UCSD-AML1 (cell line): ENCODE measurements around the gene FAAP100.
A peak's percentile ranks its signal among the peaks of the same experiment; 100 is the strongest.

ENCODE experiments used
- DNase-seq: peaks from one replicate; lab custom pipeline; 2025; ENCODE audit not compliant: unreplicated experiment; lab: John Stamatoyannopoulos, UW

Gene FAAP100

GRCh38 chr17:81513372-81513752 is 38.8 kb downstream of the FAAP100 start:
- peak; percentile 71 for DNase-seq

- DNase-seq: peak; percentile 92
Measured at GRCh38 chr17:81512562-81513371, 39.4 kb downstream of the FAAP100 start, which contains the start of gene ACTG1. ACTG1 (minus strand) TSS chr17:81512799; CDS start chr17:81512354, 445 bp downstream.

DNA sequence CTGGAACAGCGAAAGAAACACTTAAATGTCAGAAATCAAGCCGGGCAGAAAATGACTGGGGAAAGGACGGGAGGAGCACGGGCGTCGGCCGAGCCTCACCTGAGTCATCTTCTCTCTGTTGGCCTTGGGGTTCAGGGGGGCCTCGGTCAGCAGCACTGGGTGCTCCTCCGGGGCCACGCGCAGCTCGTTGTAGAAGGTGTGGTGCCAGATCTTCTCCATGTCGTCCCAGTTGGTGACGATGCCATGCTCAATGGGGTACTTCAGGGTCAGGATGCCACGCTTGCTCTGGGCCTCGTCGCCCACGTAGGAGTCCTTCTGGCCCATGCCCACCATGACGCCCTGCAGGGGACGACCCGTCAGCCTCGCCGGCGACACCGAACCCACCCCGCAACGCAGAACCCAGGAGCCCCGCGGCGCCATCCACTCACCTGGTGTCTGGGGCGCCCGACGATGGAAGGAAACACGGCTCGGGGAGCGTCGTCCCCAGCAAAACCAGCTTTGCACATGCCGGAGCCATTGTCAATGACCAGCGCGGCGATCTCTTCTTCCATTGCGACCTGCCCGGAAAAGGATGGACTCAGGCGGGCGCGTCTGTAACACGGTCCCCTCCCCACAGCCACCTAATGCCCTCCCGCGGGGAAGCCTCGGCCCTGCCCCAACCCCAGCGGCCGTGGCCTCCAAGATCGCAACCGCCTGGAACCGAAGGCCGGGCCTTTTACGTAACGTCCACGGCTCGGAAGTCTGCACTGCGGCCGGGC is 40.2 kb downstream of the FAAP100 start:
- DNase-seq: no peak

DNA sequence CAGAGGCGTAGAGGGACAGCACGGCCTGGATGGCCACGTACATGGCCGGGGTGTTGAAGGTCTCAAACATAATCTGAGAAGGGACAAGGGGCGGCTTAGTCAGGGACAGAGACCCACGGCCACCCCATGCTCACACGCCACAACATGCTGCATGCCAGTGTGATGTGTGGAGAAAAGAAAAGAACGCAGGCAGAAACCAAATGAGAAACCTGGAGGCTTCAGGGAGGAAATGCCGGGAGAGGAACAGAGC is 40.7 kb downstream of the FAAP100 start:
- DNase-seq: no peak

DNA sequence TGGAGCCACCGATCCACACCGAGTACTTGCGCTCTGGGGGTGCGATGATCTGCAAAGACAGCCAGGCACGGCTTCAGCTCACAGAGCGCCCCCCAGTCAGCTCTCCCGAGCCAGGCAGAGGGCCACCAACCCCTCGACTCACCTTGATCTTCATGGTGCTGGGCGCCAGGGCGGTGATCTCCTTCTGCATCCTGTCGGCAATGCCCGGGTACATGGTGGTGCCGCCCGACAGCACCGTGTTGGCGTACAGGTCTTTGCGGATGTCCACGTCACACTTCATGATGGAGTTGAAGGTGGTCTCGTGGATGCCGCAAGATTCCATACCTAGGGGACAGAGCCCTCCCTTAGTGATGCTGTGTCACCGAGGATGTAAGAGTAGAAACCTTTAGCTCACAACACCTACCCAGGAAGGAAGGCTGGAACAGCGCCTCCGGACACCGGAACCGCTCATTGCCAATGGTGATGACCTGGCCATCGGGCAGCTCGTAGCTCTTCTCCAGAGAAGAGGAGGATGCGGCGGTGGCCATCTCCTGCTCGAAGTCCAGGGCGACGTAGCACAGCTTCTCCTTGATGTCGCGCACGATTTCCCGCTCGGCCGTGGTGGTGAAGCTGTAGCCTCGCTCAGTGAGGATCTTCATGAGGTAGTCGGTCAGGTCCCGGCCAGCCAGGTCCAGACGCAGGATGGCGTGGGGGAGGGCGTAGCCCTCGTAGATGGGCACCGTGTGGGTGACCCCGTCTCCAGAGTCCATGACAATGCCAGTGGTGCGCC is 41.2 kb downstream of the FAAP100 start:
- DNase-seq: no peak

GRCh38 chr17:81509972-81510784 is 42.0 kb downstream of the FAAP100 start:
- no peak for DNase-seq

DNA sequence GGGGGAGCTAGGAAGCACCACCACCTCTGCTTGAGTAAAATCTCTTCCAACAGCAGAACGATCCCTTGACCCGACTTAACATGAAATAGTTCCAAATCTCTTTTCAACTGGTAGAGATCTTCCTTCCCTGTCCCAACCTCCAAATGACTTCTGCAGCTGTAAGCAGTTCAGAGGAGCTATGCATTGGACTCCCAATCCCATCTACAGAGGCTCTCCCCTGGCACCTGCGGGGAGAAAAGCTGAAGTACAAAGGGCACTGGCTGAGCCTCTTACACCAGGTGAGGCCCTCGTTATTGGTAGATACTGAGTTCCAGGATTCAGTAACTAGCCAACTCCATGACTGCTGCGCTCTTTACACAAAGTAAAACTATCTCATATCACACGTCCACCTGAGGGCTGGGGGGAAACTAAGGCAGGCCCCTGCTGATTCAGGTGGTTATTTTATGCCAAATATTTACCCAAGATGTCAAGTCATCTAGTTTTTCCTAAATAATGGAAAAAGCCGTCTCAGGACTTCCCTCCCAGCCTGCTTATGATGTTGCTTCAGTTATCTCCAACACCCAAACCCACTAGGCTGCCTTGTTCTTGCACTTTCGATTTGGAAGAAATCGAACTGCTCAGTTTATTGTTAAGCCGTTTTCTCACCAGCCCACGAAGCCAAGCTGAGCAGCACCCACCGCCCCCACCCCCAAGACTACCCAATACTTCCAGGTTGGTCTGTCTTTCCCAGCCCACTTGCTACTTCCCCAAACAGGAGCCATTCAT is 42.8 kb downstream of the FAAP100 start:
- DNase-seq: no peak

- no peak for DNase-seq
Measured at GRCh38 chr17:81508639-81509206, 43.4 kb downstream of the FAAP100 start.

- no peak for DNase-seq
Measured at GRCh38 chr17:81503619-81504018, 48.5 kb downstream of the FAAP100 start.

DNA sequence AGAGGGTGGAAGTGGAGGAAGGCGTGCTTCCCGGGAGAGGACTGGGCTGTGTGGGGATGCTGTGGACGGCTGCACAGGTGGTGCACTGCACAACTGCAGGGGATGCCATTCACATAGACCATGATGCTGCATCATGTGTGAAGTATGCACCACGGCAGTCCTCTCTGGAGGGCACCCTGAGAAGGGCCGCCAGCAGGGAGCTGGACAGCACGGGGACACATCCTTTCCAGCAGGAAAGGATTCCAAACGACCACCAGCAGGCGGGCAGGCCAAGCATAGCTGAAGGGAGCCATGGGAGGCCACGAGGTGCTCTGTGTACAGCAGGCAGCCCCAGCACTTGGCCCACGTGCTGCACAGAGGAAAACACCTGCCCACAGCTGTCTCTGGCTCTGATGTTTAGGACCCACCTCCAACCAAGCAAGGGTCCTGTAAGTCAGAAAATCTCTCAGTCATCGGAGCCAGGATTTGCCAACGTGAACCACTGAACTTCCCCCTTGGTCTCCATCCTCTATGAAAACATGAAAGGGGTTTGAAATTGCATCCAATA is 49.6 kb downstream of the FAAP100 start:
- no peak for DNase-seq

DNA sequence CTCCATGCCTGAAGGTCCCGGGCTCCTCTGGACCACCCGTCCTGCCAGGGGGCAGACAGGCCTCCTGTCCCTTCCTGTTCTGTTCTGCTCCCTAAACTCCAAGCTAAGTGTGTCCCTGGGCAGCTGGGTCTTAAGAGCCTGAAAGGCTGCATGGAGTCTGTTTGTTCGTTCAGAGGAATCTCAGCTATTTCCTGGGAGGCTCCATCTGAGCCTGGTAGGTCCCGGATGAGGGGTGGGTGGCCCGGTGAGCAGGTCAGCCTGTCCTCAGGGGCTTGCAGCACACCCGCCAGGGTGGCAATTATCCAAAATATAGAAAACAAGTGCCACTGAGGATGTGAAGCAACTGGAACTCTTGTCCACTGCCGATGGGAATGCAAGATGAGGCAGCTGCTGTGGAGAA is 52.1 kb downstream of the FAAP100 start:
- no peak for DNase-seq

DNA sequence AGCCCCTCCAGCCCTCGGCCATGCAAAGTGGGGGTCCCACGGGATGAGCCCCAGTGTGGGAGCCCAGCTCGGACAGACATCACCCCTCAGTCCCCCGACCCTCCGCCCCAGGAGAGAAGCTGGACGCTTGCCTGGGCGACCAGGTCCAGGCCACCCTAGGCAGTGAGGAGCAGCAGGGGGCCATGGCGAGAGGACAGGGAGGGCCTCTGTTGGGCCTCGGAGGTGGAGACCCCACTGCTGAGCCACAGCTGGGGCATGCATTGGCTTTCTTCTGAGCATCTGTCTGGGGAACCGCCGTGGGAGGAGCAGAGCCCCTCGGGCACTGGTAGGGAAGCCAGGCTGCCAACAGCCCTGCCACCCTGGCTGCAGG is 52.6 kb downstream of the FAAP100 start:
- DNase-seq: no peak

DNA sequence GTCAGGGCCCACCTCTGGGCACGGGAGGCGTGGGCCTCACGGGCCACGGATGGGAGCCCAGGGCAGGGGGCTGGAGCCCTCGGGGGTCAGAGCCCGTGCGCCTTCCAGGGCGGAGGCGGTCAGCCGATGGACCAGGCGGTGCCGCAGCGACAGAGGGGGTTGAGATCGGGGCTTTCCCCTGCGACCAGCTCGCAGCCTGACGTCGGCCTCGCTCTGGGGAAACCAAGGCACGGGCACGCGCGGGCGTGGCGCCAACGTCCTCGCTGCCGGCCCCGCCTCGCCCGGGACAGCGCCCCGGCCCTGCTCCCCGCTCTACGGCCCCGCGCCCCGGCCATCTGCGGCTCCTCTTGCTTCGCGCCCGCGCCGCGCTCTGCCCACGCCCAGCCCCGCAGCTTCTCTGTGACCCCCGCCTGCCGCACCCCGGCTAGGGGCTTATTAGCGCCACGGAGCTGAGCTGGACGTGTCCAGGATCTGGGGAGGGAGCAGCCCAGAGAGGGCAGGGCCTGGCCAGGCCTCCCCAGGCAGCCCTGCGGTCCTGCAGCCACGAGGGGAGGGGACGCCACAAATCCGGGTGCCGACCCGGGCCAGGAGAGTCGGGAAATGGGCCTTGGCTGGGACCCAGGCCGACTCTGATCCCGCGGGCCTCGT is 53.1 kb downstream of the FAAP100 start:
- no peak for DNase-seq

DNA sequence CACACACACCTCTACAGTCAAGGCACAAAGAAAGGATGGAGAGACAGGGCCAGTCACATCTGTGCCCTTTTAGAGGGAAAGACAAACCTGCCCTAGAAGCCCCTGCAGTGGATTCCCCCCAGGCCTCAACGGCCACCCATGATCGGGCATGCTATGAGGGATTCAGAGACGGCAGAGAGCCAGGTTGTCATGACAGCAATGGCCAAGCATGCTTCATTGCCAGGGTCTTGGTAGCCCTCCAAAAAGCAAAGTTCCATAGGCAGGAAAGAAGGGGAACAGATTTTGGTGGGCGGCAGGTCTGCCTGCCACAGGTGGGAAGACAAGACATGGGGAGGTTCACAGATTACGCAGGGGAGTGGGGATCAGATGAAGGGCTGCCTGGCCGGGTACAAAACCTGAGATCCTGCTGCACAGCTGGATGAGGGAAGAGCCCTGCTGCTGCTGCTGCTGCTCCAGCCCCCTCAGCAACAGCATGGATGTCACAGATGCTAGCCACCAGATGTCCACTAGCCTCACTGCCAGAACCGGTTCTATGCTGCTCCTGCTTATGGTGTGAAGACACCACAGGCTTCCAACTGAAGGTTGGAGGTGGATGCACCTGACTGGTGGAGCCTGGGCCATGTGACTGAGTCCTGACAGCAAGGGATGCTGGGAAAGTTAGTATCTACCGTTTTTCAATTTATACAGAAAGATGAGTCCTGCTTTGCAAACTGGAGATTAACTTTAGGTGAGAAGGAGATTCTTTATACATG is 57.4 kb downstream of the FAAP100 start:
- DNase-seq: no peak

GRCh38 chr17:81493198-81494038 is 58.7 kb downstream of the FAAP100 start:
- no peak for DNase-seq

- DNase-seq: no peak
Measured at GRCh38 chr17:81492706-81493105, 59.4 kb downstream of the FAAP100 start.

- DNase-seq: no peak
Measured at GRCh38 chr17:81492202-81492601, 60.0 kb downstream of the FAAP100 start.

DNA sequence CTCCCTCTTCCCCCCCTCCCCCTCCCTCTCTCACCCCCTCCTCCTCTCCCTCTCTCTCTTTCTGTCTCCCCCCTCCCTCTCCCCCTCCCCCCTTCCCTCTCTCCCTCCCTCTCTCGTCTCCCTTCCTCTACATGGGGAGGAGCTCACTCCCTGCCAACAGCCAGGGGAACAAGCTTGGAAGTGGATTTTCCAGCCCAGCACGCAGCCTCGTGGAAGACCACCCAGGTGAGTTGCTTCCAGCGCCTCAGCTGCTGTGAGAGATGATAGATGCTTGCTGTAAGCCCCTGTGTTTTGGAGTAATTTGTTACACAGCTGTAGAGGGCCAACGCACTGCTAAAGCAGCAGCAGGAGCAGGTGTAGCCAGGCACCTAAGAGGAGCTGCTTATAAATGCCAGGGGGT is 60.4 kb downstream of the FAAP100 start:
- no peak for DNase-seq
